IPS-18a (cell line): ENCODE measurements around the gene PEAK1.

Experiments used
- H3K27ac ChIP-seq: one replicate; pipeline ENCODE4 v1.5.1; 2013; ENCODE audit warnings: low read length
- H3K27me3 ChIP-seq: one replicate; pipeline ENCODE4 v1.6.1; 2013; ENCODE audit warnings: mild to moderate bottlenecking, low read length; ENCODE audit not compliant: control insufficient read depth, insufficient read depth
- H3K36me3 ChIP-seq: one replicate; pipeline ENCODE4 v1.6.1; 2013; ENCODE audit warnings: low read depth, low read length; ENCODE audit not compliant: control insufficient read depth
- H3K4me1 ChIP-seq: one replicate; pipeline ENCODE4 v1.6.1; 2013; ENCODE audit warnings: low read depth, low read length; ENCODE audit not compliant: control insufficient read depth
- H3K4me3 ChIP-seq: one replicate; pipeline ENCODE4 v1.5.1; 2013; ENCODE audit warnings: low read length
- H3K9ac ChIP-seq: one replicate; pipeline ENCODE4 v1.6.1; 2013; ENCODE audit warnings: mild to moderate bottlenecking, low read length, moderate library complexity
- H3K9me3 ChIP-seq: one replicate; pipeline ENCODE4 v1.6.1; 2013; ENCODE audit warnings: low read depth, low read length; ENCODE audit not compliant: control insufficient read depth

PEAK1 gene

DNA sequence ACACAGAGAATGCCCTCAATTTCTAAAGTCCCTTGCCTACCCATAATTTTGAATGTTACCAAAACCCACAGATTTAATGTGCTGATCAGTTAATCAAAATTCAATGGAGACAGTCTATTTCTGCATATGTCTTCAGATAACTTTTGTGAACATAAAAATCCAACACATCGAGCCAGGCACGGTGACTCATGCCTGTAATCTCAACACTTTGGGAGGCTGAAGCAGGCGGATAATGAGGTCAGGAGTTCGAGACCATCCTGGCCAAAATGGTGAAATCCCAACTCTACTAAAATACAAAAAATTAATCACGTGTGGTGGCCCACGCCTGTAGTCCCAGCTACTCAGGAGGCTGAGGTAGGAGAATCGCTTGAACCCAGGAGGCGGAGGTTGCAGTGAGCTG is 49.3 kb downstream of the PEAK1 start:
- H3K4me1 ChIP-seq: no peaks in the 10 kb centered on the region
- H3K9me3 ChIP-seq: no peaks in the 10 kb centered on the region
- H3K27me3 ChIP-seq: no peaks in the 10 kb centered on the region
- no peak overlapping the region for H3K4me3 ChIP-seq
- H3K36me3 ChIP-seq: no peaks in the 10 kb centered on the region
- H3K27ac ChIP-seq: no peak overlapping the region
- no peak overlapping the region for H3K9ac ChIP-seq

DNA sequence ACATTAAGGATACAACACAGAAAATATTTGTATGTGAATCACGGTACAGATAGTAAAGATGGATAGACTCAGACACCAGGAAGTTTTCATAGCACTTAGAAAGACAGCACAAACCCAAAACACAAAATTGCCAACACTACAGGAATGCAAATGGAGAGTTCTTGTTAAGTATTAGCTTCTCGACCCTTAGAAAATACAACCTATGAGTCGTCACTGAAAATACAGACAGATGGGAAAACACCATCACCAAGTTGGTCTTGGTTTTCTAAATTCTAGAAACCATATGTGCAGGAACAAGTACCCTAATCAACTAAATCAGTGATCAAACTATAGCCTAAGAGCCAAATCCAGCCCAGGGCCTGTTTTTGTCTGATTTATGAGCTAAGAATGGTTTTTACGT is 50.7 kb downstream of the PEAK1 start:
- no peaks in the 10 kb centered on the region for H3K36me3 ChIP-seq
- no peak overlapping the region for H3K4me3 ChIP-seq
- H3K27me3 ChIP-seq: no peaks in the 10 kb centered on the region
- no peaks in the 10 kb centered on the region for H3K4me1 ChIP-seq
- H3K9ac ChIP-seq: no peak overlapping the region
- H3K9me3 ChIP-seq: no peaks in the 10 kb centered on the region
- H3K27ac ChIP-seq: no peak overlapping the region

DNA sequence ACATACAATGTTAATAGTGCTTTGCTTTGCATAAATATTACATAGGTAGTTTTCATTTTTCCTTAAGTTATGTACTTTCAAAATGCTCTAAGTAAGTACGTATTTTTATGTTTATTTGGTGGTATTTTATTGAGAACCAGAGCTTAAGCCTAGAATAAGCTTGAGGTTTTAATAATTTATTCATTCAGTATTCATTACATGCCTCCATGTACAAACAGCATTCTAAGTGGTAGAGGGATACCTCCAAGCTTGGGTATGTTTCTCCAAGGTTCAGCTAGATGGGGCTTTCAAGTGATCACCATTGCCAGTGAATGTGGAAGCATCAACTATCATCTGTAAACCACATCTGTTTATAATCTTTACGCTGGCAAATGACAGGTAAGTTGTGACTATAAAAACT is 52.3 kb downstream of the PEAK1 start:
- Histone ChIP-seq H3K27ac (no peak overlapping the region), H3K4me3 (no peak overlapping the region), H3K9me3 (no peaks in the 10 kb centered on the region), H3K36me3 (no peaks in the 10 kb centered on the region), H3K27me3 (no peaks in the 10 kb centered on the region), H3K9ac (no peak overlapping the region), H3K4me1 (no peaks in the 10 kb centered on the region)

DNA sequence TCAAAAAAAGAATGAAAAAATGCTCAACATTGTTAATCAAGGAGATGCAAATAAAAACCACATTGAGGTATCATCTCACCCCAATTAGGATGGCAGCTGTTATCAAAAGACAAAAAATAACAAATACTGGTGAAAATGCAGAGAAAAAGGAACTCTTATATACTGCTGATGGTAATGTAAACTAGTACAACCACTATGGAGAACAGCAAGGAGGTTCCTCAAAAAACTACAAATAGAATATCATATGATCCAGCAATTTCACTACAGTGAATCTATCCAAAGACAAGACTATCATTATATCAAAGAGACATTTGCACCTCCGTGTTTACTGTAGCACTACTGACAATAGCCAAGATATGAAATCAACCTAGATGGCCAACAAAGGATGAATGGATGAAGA is 58.4 kb downstream of the PEAK1 start:
- Histone ChIP-seq H3K36me3 (no peaks in the 10 kb centered on the region), H3K9ac (no peak overlapping the region), H3K27ac (no peak overlapping the region), H3K4me3 (no peak overlapping the region), H3K9me3 (no peaks in the 10 kb centered on the region), H3K27me3 (no peaks in the 10 kb centered on the region), H3K4me1 (no peaks in the 10 kb centered on the region)

DNA sequence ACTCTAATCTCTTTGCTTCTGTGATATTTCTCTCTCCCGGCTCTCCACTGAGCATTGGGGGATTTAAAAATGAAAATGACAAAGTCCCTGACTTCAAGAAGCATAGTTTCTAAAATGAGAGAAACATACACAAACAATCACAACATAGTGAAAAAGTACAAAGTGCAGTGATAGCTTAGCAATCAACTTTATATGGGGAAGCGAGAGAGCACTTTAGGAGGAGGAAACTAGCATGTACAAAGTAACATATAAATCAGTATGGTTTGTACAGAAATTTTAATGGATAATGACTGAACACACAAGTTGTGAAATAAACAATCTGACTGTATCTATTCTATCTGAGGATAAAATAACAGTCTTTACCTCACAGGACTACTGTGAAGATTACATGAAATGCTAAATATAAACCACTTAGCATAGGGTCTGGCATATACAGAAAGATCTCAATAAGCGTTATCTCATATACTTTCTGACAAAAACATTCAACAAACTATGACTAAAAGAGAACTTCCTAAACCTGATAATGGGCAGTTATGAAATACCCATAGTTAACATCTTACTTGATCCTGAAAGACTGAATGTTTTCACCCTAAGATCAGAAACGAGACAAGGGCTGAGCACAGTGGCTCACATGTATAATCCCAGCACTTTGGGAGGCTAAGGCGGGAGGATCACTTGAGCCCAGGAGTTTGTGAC is 61.2 kb downstream of the PEAK1 start:
- H3K27me3 ChIP-seq: no peaks in the 10 kb centered on the region
- no peaks in the 10 kb centered on the region for H3K36me3 ChIP-seq
- H3K9ac ChIP-seq: no peak overlapping the region
- no peak overlapping the region for H3K4me3 ChIP-seq
- H3K4me1 ChIP-seq: no peaks in the 10 kb centered on the region
- H3K9me3 ChIP-seq: no peaks in the 10 kb centered on the region
- no peak overlapping the region for H3K27ac ChIP-seq

DNA sequence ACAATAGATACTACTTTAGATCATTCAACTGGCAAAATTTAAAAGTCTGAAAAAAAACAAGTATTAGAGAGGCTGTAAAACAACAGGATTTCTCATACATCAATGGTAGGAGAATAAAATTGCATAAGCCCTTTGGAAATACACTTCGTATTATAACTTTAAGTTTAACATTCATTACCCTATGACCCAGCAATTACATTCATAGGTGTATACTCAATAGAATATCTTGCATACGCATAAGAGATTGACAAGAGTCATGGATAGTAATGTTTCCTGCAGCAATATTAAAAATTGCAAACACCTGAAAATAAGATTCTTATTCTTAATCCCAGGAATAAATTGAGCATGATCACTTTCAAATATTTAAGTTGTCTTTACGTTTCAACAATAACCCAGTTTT is 63.6 kb downstream of the PEAK1 start:
- Histone ChIP-seq H3K27me3 (no peaks in the 10 kb centered on the region), H3K36me3 (no peaks in the 10 kb centered on the region), H3K4me1 (peaks cover under 1% of the 10 kb centered on the region), H3K9ac (no peak overlapping the region), H3K4me3 (no peak overlapping the region), H3K27ac (no peak overlapping the region), H3K9me3 (no peaks in the 10 kb centered on the region)

DNA sequence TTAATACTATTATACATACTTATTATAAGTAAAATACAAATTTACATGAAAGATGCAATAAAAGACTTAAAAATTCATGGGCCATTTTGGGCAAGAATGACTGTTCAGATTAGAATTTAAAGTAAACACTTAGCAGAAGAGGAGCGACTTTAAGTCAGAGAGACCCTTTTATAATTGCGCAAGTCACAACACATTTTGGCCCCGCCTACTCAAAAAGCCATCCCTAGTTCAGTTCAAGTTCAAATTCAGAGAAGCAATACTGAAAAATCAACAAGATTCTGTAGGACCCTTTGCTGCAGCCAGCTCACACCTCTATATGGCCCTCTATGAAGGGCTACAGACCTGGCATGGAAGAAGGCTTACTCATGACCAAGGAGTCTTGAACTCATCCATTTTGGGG is 64.6 kb downstream of the PEAK1 start:
- Histone ChIP-seq H3K9me3 (no peaks in the 10 kb centered on the region), H3K27me3 (no peaks in the 10 kb centered on the region), H3K4me3 (no peak overlapping the region), H3K36me3 (no peaks in the 10 kb centered on the region), H3K27ac (no peak overlapping the region), H3K9ac (no peak overlapping the region), H3K4me1 (peaks cover 7% of the 10 kb centered on the region)

- no peaks in the 10 kb centered on the region for H3K9me3 ChIP-seq
Observed at GRCh38 chr15:77354063-77354462, 65.8 kb downstream of the PEAK1 start.

DNA sequence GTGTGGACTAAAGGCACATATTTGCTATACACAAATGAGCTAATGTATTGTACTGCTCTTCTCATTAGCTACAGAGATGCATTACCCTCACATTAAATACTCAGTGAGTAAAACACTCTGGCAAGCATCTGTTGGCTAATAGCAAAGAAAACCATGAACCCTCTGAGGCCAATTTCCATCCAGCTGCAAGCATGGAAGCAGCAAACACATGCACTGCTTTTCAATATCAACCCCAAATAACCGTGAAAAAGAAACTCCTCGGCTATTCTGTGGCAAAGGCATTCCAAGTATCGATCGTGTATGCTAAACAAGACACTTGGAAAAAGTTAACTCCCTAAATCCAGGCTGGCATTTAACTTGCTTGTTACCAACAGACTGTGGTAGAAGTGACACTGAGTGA is 67.0 kb downstream of the PEAK1 start:
- Histone ChIP-seq H3K36me3 (no peaks in the 10 kb centered on the region), H3K4me3 (no peak overlapping the region), H3K27ac (no peak overlapping the region), H3K9ac (no peak overlapping the region), H3K4me1 (peaks cover 7% of the 10 kb centered on the region), H3K27me3 (no peaks in the 10 kb centered on the region), H3K9me3 (no peaks in the 10 kb centered on the region)

More at GRCh38 chr15:77354063-77354462, 65.8 kb downstream of the PEAK1 start:
- no peak overlapping the region for H3K9ac ChIP-seq
- H3K27ac ChIP-seq: no peak overlapping the region
- no peaks in the 10 kb centered on the region for H3K27me3 ChIP-seq
- peaks cover 7% of the 10 kb centered on the region for H3K4me1 ChIP-seq
- no peak overlapping the region for H3K4me3 ChIP-seq
- no peaks in the 10 kb centered on the region for H3K36me3 ChIP-seq

GRCh38 chr15:77350792-77351191 is 69.1 kb downstream of the PEAK1 start:
- Histone ChIP-seq H3K9ac (no peak overlapping the region), H3K27me3 (no peaks in the 10 kb centered on the region), H3K4me1 (peaks cover 7% of the 10 kb centered on the region), H3K36me3 (no peaks in the 10 kb centered on the region), H3K4me3 (no peak overlapping the region), H3K27ac (no peak overlapping the region), H3K9me3 (no peaks in the 10 kb centered on the region)

DNA sequence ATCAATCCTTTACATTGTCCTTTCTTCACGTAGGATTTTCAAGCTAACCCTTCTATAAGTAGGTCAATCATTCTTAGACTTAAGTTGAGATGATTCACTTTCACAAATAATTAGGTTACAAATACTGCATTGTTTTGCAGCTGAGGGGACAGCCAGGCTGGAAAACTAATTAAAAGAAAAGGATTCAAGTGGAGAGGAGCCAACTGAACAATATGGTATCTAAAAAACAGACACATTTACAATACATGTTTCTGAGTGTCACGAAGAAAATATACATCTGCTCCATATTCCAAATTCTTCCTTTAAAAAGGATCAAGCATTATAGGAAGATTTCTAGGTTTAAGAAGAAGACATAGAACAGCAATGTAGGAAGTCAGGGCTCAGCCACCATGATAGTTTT is 70.2 kb downstream of the PEAK1 start:
- H3K27me3 ChIP-seq: no peaks in the 10 kb centered on the region

GRCh38 chr15:77348511-77348910 is 71.4 kb downstream of the PEAK1 start:
- Histone ChIP-seq H3K27ac (no peak overlapping the region), H3K27me3 (no peaks in the 10 kb centered on the region), H3K9ac (no peak overlapping the region), H3K9me3 (no peaks in the 10 kb centered on the region), H3K4me3 (no peak overlapping the region), H3K4me1 (peaks cover 7% of the 10 kb centered on the region), H3K36me3 (no peaks in the 10 kb centered on the region)

More for the DNA sequence above, 70.2 kb downstream of the PEAK1 start:
- Histone ChIP-seq H3K9me3 (no peaks in the 10 kb centered on the region), H3K4me3 (no peak overlapping the region), H3K27ac (no peak overlapping the region), H3K36me3 (no peaks in the 10 kb centered on the region), H3K9ac (no peak overlapping the region), H3K4me1 (peaks cover 7% of the 10 kb centered on the region)
